GM18909 (cell line): ENCODE data around the gene SCAF8.
"Not testable (repeated sequence)": the region's sequence is repeated elsewhere in the genome, so short reads cannot be mapped to it uniquely, and the experiment has no call there.

ENCODE experiments used
- ATAC-seq: cut with Tn5 transposase; IDR thresholded peaks from one replicate; pipeline ENCODE4 v1.9.1; 2021; ENCODE audit warnings: mild to moderate bottlenecking; ENCODE audit not compliant: unreplicated experiment, poor library complexity

SCAF8 gene

DNA sequence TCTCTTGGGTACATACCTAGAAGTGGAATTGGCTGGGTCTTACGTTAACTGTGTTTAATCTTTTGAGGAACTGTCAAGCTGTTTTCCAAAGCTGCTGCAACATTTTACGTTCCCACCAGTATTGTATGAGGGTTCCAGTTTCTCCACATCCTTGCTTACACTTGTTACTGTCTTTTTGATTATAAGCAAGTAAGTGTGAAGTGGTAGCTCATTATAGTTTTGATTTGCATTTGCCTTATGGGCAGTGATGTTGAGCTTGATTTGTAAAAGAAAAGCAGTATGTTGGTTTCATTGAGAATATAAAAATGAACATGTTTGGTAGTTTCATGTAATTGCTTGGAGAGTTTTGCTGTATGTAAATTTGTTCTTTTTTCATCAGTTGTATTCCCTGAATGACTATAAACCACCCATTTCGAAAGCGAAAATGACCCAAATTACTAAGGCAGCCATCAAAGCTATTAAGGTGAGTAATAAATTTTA is 40.4 kb downstream of the SCAF8 start:
- peak; percentile 97 for ATAC-seq

- ATAC-seq = not testable (repeated sequence)
Observed at GRCh38 chr6:154779157-154779556, 45.9 kb downstream of the SCAF8 start.

- ATAC-seq = no peak
Observed at GRCh38 chr6:154782193-154782592, 49.0 kb downstream of the SCAF8 start.

DNA sequence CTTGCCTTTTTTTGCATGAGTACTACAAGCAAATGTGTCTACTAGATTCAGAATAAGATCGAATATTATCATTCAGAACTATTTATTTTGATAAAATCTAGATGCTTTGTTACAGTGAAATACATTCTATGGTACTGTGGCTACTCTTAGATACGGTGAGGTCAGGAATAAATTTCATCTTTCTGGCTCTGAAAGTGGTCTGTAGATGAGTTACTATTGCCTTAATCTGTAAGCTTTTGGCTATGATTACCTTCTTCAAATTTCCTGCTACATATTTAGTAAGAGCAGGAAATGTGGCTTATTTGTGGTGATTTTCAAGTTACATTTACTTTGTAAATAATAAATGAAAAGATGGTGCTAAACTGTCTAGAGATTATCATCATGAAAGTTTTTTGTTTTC is 50.0 kb downstream of the SCAF8 start:
- ATAC-seq = peak; percentile 59

DNA sequence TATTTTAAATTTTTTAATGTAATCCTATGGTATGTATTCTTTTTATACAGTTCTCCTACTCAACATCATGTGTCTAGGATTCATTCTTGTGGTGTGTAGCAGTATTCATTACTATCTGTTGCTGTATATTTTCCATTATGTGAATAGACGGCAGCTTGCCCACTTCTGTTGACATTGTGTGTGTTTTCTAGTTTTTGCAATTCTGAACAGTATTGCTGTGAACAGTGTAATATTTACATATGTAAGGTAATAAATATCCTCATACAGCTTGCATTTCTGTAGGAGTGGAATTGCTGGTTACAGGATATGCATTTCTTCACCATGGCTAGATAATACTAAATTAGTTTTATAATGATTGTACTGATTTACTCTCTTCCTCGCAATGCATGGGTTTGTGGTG is 51.9 kb downstream of the SCAF8 start:
- ATAC-seq = no peak

DNA sequence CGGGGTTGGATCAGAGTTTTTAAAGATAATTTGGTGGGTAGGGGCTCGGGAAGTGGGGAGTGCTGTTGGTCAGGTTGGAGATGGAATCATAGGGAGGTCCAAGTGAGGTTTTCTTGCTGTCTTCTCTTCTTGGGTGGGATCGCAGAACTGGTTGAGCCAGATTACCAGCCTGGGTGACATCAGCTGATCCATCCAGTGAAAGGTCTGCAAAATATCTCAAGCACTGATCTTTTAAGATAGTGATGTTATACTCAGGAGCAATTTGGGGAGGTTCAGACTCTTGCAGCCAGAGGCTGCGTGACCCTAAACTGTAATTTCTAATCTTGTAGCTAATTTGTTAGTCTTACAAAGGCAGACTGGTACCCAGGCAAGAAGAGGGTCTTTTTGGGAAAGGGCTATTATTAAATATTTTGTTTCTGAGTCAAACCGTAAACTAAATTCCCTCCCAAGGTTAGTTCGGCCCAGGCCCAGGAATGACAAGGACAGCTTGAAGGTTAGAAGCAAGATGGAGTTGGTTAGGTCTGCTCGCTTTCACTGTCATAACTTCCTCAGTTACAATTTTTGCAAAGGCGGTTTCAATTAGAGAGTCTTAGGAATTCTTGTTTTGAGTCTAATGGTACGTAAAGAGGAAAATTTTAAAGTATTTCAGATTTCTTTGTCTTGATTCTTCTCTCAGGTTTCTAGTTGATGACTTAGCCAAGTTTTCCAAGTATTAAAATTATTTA is 53.1 kb downstream of the SCAF8 start:
- no peak for ATAC-seq

DNA sequence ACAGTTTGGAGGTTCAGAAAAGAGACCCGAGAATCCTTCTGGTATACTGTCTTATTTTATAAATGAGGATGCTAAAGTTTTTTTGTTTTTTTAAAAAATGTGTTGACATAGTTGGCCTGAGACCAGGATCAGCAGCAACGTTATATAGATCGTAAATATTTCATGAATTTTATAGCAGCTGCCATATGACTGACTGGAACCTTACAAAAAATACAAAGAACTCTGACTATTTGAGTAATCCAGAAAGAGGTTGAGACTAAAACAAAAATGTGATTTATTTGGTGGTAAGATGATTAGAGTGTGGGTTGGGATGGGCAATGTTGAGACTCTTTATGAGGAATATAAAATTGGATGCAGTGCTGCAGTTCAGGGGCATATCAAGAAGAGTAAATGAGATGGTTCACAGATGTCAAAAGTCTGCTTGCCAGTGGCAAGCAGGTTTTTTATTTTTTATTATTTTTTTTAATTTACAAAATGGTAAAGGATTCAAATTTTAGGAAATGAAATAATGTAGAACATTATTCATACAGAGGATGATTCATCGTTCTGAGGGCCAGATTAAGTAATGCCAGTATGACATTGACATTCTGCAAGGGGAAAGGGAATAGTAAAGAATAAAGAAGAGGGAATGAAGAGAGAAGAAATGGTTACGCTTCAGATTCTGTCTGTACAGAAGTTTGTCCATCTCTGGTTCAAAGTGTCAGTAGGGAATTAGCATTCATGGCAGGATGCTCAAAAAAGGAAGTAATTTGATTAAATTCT is 58.5 kb downstream of the SCAF8 start:
- no peak for ATAC-seq

DNA sequence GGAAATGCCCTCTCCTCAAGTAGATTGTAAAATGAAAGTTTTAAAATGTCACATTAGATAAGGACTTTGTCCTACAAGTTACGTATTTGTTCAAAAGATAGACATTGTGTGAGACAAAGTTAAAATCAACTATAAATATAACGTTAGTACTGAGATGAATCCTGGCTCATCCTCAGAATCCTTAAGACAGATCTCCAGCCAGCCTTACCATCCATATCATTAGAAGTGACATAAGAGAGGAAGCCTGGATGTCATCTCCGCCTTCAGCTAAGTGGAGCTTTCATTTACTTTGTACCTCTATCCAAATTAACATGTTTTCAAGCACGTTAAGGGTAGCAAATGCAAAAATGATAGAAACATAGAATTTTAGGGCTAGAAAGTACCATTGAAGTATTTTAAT is 59.1 kb downstream of the SCAF8 start:
- ATAC-seq = no peak

DNA sequence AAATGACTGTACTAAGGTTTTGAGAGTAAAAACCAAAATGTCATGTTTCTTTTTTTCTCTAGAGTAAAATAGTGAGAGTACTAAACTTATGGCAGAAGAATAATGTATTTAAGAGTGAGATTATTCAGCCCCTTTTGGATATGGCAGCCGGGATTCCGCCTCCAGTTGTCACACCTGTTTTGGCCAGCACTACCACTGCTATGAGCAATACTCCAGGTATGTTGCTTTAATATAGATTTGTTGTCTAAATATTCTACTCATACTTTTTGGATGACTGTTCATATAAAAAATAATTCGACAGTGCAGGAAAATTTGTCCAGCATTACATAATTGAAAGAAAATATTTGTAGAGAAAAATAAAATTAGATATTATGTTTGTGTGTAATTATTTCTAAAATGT is 59.5 kb downstream of the SCAF8 start:
- no peak for ATAC-seq

DNA sequence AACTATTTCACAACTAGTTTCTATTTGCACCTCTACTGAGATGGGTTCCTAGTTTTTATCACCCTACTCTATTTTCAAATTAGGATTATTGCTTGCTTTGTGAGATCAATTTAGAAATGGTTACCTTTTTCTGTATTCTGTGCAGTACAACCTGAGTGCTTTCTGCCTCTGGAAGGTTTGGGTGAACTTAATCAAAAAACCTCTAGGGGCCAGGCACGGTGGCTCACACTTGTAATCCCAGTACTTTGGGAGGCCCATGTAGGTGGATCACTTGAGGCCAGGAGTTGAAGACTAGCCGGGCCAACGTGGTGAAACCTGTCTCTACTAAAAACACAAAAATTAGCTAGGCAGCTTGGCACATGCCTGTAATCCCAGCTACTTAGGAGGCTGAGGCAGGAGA is 63.3 kb downstream of the SCAF8 start:
- ATAC-seq = no peak

DNA sequence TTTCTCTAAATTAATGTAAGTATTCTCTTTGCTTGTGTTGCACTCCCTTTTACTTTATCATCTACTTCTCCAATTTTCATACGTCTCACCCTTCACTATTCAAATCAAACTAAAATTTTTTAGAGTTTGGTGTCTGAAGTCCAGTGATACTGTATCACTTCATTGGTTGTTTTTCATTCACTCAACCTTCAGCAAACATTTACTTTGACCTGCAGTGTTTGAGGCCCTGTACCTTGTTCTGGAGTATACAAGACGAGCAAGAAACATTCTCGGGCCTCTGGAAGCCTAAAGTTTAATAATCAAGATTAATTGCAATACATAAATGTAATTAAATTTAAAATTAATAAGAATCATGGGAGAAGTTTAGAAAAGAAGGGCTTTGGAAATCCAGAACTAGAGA is 64.6 kb downstream of the SCAF8 start:
- ATAC-seq = no peak

- no peak for ATAC-seq
Observed at GRCh38 chr6:154800338-154800737, 67.1 kb downstream of the SCAF8 start.

GRCh38 chr6:154805288-154805911 is 72.2 kb downstream of the SCAF8 start:
- no peak for ATAC-seq

DNA sequence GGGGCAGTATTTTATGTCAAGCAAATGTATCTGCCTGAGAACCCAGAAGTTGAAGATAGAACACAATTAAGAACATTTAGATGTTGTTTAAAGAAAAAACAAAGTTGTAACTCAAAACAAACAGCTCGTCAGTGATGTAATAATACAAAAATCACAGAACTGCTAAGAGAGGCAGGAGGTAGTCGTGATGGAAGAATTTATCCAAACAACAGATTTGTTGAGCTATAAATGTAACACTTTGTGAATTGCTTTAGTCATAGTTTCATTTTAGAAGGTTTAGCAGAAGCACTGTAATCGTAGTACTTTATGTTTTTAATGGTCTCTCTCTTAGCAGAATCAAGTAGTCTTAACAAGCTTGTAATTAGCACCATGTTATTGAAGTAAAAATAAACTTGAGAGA is 73.6 kb downstream of the SCAF8 start:
- ATAC-seq = no peak

DNA sequence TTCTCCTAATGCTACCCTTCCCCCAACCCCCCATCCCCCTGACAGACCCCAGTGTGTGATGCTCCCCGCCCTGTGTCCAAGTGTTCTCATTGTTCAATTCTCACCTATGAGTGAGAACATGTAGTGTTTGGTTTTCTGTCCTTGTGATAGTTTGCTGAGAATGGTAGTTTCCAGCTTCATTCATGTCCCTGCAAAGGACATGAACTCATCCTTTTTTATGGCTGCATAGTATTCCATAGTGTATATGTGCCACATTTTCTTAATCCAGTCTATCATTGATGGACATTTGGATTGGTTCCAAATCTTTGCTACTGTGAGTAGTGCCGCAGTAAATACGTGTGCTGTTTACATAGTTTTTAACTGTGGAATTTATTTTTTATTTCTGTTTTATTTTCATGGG is 78.4 kb downstream of the SCAF8 start:
- ATAC-seq = not testable (repeated sequence)

DNA sequence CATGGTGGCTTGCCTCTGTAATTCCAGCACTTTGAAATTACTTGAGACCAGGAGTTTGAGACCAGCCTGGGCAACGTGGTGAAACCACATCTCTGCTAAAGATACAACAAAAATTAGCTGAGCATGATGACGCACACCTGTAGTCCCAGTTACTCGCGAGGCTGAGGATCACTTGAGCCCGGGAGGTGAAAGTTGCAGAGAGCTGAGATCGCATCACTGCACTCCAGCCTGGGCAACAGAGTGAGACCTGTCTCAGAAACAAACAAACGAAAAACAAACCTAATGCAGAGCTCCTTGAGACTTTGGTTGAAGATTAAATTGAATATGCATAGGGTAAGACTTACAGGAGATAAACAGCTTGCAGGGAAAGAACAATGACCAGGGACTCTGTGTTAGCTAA is 80.8 kb downstream of the SCAF8 start:
- peak; percentile 91 for ATAC-seq

- no peak for ATAC-seq
Observed at GRCh38 chr6:154815938-154816820, 83.0 kb downstream of the SCAF8 start.

DNA sequence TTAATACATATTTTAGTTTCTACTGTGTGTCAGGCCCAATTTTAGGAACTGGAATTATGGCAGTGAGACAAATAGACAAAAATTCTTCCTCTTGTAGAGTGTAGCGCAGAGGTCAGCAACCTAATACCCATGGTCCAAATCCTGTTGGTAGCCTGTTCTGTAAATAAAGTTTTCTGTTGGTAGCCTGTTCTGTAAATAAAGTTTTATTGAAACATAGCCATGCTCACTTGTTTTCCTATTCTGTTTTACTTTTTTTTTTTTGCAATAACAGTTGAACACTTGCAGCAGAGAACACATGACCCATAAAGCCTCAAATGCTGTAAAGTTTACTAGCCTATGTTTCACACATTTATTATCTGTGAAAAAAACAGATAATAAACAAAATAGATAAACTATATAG is 87.9 kb downstream of the SCAF8 start:
- no peak for ATAC-seq

DNA sequence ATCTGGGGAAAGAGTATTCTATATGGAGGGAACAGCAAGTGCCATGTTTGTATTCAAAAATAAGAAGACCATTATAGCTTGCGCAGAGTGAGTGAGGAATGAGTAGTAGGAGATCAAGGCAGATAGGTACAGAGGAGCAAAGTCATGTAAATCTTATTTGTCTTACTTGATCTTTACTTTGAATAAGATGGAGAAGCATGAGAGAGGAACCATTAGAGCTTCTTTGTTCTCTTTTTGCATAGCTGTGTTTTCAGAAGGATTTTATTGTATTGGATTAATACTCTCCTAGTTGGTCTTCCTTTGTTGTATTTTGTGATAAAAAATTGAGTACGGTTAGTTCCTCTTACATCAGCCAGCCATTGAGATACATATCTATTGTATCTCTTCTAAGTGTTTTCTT is 88.4 kb downstream of the SCAF8 start:
- no peak for ATAC-seq

DNA sequence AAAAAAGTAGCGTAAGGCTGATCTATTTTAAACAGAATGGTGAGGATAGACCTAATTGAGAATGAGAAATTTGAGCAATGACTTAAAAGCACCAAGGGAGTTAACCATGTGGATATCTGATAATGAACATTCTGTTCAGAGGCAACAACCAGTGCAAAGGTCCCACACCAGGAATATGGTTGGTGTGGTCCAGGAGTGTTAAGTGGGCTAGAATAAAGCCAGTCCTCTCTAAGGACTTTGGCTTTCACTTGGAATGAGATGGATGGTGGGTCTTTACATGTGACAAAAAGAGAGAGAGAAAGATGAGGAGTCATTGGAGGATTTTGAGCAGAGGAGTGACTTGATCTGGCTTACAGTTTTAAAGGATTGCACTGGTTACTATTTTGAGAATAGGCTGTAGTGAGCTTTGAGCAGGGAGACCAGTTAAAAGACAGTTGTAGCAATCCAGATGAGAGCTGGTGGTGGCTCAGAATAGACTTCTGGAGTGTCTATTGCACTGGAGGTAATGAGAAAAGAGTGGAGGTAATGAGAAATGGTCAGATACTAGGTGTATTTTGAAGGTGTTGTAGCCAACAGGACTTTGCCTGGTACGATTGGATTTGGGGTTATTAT is 89.8 kb downstream of the SCAF8 start:
- no peak for ATAC-seq
